Suprapubic skin (tissue), 3 donors: ENCODE measurements around the gene SHC4.

Source experiments
- CTCF ChIP-seq, 2 donors: fragments of 200-600 bp in 1 of 2; fragments of 450-650 bp in 1 of 2; sonication (generic) in 1 of 2; IDR thresholded peaks; one replicate each; pipeline ENCODE4 v1.5.1; 2016 to 2019; ENCODE audit warnings: antibody characterized with exemption in 2 of 2, mild to moderate bottlenecking in 1 of 2, moderate library complexity in 1 of 2
- EP300 ChIP-seq: sonication (generic); formaldehyde crosslinking; IDR thresholded peaks from one replicate; pipeline ENCODE4 v1.6.1; 2017; ENCODE audit warnings: antibody characterized with exemption
- POLR2A ChIP-seq, 2 donors: fragments of 450-650 bp; IDR thresholded peaks; one replicate each; pipeline ENCODE4 v1.6.1; 2017; ENCODE audit warnings: antibody characterized with exemption in 2 of 2, mild to moderate bottlenecking in 2 of 2, moderate library complexity in 2 of 2

- no peak for TF ChIP-seq CTCF (IDR thresholded peaks at IDR 0.05)
- no peak for TF ChIP-seq POLR2A (IDR thresholded peaks at IDR 0.05)
- TF ChIP-seq EP300: no peak
Measured at GRCh38 chr15:48936666-48937065, 27.1 kb downstream of the SHC4 start.
